Measurements from ENCODE around the gene NOC2L.

The NOC2L gene

DNA sequence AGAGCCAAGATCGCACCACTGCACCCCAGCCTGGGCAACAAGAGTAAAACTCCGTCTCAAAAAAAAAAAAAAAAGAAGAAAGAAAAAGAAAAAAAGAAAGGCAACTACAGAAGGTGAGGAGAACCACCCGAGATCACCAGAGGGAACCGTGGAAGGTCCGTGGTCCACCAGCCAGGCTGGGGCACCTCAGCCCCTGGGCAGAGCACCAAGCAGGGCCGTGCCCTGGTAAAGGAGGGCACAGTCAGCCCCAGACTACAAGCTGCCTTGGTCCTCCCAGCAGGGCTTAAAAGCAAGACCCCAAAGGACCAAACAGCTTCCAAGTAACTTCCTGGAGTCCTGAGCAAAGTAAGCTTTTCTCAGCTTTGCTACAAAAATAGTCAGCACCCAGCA is 44.2 kb downstream of the NOC2L start:
- TF ChIP-seq, protein P1, sequence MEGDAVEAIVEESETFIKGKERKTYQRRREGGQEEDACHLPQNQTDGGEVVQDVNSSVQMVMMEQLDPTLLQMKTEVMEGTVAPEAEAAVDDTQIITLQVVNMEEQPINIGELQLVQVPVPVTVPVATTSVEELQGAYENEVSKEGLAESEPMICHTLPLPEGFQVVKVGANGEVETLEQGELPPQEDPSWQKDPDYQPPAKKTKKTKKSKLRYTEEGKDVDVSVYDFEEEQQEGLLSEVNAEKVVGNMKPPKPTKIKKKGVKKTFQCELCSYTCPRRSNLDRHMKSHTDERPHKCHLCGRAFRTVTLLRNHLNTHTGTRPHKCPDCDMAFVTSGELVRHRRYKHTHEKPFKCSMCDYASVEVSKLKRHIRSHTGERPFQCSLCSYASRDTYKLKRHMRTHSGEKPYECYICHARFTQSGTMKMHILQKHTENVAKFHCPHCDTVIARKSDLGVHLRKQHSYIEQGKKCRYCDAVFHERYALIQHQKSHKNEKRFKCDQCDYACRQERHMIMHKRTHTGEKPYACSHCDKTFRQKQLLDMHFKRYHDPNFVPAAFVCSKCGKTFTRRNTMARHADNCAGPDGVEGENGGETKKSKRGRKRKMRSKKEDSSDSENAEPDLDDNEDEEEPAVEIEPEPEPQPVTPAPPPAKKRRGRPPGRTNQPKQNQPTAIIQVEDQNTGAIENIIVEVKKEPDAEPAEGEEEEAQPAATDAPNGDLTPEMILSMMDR (IDR thresholded peaks at IDR 0.05) = no peak
- intact Hi-C loops (cut with DNase I; ENCODE audit: low total_unique reads) = no loop called here

DNA sequence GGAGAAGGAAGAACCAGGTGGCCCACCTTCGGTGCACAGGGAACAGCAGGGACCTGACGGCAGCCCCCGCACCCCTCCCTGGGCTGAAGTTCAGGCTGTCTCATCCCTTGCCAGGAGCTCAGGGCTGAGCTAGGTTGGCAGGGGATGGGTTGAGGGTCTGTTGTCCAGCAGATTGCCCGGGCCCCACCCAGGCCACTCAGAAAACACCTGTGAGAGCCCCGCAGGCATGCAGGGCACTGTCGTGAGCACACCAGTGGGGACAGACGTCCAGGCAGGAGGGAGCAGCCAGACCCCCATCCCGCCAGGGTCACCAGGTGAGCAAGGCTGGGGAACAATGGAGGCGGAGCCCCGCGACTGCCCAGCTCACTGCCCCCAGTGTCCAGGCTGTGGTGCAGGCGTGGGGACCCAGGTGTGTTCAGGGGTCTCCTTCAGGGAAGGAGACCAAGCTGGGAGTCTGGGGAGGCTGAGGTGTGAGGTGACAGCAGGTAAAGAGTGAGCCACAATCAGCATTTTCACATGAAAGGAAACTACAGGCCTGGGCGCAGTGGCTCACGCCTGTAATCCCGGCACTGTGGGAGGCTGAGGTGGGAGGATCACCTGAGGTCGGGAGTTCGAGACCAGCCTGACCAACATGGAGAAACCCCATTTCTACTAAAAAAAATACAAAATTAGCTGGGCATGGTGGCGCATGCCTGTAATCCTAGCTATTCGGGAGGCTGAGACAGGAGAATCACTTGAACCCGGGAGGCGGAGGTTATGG is 44.7 kb downstream of the NOC2L start:
- intact Hi-C loops (cut with DNase I; ENCODE audit: low total_unique reads) = no loop called here
- TF ChIP-seq, protein P1 (IDR thresholded peaks at IDR 0.05) = no peak
- H3K9me3 ChIP-seq = no peaks in the 10 kb centered on the region
- H3K36me3 ChIP-seq = no peaks in the 10 kb centered on the region
- H3K4me1 ChIP-seq = peaks cover 0 to 31% (median 24%) of the 10 kb centered on the region in 4 donors
- no peak overlapping the region for H3K4me3 ChIP-seq
- DNase-seq = peak in 1 of 2 donors; percentile 17
- no peak overlapping the region for H3K27ac ChIP-seq
- peaks cover 0 to 86% of the 10 kb centered on the region in 2 donors for H3K27me3 ChIP-seq

More for the DNA sequence above, 44.2 kb downstream of the NOC2L start:
- H3K4me3 ChIP-seq = no peak overlapping the region
- no peak for DNase-seq
- H3K36me3 ChIP-seq = no peaks in the 10 kb centered on the region
- no peaks in the 10 kb centered on the region for H3K9me3 ChIP-seq
- peaks cover 0 to 88% of the 10 kb centered on the region in 2 donors for H3K27me3 ChIP-seq
- no peak overlapping the region for H3K27ac ChIP-seq
- peaks cover 0 to 29% (median 21%) of the 10 kb centered on the region in 4 donors for H3K4me1 ChIP-seq

DNA sequence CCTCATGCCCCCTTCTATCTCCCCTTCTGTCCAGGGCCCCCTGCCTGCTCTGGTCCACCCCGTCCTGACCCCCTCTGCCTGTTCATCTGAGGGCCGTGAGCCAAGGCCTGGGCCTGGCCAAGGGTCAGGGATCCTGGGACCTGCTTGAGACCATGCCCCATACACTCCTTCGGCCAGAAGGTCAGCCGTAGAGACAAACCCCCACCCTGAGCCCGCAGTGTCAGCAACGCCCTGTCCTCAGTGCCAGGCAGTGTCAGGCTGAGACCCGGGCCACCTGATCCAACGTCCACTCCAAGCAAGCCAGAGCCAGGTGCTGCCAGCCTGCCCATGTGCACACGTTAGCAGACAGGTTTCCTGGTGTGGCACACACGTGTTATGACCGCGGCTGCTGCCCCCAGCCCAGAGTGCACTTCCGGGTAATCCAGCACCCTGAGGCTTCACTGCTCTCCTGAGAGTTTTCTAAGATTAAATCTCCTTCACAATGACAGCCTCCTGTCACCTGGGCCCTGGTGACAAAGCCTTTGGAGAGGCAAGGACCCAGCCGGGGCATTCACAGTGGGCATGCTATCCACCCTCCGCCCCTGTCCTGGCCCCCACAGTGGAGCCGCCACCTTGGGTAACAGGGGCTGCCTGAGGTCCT is 45.4 kb downstream of the NOC2L start:
- peaks cover 0 to 79% of the 10 kb centered on the region in 2 donors for H3K27me3 ChIP-seq

DNA sequence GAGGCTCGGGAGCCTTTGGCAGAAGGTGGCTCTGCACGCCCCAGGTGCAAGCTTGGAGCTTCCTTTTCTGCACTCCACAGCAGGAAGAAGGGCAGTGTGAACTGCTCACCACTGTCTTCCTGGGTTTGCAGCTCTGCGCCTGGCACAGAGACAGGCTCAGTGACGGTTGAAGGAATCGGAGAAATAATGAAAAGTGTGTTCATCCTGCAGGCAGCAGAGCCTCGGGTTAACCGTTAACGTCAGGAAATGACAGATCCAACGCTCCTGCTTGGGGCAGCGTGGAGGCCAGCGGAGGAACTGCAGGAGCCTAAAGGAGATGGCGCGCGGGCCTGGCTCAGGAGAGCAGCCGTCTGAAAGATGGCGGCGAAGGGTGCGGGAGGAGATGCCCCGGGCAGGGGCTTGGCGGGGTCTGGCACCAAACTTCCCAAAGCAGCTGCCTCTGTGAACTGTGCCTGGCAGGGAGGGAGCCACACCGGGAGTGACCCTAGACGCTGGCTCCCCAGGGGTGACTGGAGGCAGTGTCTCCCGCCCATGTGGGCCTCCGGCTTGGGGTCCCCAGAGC is 46.2 kb downstream of the NOC2L start:
- peak in 1 of 2 donors; percentile 16 for DNase-seq
- intact Hi-C loops (cut with DNase I; ENCODE audit: low total_unique reads) = no loop called here
- Histone ChIP-seq H3K36me3 (no peaks in the 10 kb centered on the region), H3K27me3 (peaks cover 0 to 71% of the 10 kb centered on the region in 2 donors), H3K4me3 (no peak overlapping the region), H3K27ac (no peak overlapping the region), H3K4me1 (peaks cover 0 to 31% (median 24%) of the 10 kb centered on the region in 4 donors), H3K9me3 (no peaks in the 10 kb centered on the region)
- TF ChIP-seq, protein P1 (IDR thresholded peaks at IDR 0.05) = no peak

More for the DNA sequence above, 45.4 kb downstream of the NOC2L start:
- intact Hi-C loops (cut with DNase I; ENCODE audit: low total_unique reads) = no loop called here
- peak in 1 of 2 donors; percentile 12 for DNase-seq
- H3K4me1 ChIP-seq = peaks cover 0 to 31% (median 24%) of the 10 kb centered on the region in 4 donors
- no peaks in the 10 kb centered on the region for H3K9me3 ChIP-seq
- TF ChIP-seq, protein P1 (IDR thresholded peaks at IDR 0.05) = no peak
- no peak overlapping the region for H3K4me3 ChIP-seq
- no peak overlapping the region for H3K27ac ChIP-seq
- no peaks in the 10 kb centered on the region for H3K36me3 ChIP-seq

DNA sequence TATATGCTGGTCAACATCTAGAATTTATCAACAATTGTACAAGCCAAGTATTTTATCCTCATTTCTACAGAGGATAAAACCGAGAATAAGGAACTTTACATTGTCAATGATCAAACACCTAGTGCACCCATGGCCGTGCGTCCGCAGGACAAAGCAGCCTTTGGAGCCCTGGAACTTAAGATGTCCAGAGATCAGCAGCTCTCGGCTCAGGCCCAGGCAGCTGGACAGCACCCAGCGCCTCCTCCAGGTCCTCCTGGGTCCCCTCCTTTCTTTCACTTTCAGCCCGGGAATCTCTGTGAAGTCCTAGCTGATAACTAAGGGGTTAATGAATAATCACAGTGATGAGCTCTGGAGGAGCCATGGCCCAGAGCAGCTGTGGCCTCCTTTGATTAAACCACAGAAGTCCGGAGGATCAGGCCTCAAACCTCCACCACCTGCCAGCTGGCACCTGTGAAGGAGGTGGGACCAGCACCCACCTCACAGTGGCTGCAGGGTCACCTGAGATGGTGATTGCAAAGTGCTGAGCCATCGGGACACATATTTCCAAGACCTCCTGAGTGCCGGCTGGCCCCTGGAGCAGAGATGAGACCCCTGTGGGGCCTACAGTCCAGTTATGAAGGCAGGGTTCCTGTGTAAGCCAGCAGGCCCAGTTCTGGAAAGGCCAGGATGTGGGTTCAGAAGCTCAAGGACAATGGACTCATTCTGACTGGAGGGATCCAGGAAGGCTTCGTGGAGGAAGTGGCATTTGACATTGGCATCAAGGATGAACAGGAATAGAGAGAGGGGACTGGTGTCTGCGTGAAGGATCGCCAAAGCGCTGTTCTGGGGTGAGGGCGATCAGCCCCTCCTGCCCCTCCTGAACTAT is 46.9 kb downstream of the NOC2L start:
- no peak for DNase-seq
- no peaks in the 10 kb centered on the region for H3K9me3 ChIP-seq
- H3K36me3 ChIP-seq = no peaks in the 10 kb centered on the region
- intact Hi-C loops (cut with DNase I; ENCODE audit: low total_unique reads) = no loop called here
- no peak overlapping the region for H3K4me3 ChIP-seq
- peaks cover 0 to 65% of the 10 kb centered on the region in 2 donors for H3K27me3 ChIP-seq
- peaks cover 0 to 29% (median 22%) of the 10 kb centered on the region in 4 donors for H3K4me1 ChIP-seq
- TF ChIP-seq, protein P1 (IDR thresholded peaks at IDR 0.05) = no peak
- no peak overlapping the region for H3K27ac ChIP-seq
